Measurements from ENCODE around the gene TTYH3. TPM values are rescaled to one million over a fixed set of nuclear protein-coding genes. Genes with fewer than 3 reads are reported as not detected.

Gene TTYH3
- total and polyA plus RNA-seq, 2 donors (not counting 1 experiment from before 2014, with no cell fraction given) = 17.4 to 19.7 TPM

DNA sequence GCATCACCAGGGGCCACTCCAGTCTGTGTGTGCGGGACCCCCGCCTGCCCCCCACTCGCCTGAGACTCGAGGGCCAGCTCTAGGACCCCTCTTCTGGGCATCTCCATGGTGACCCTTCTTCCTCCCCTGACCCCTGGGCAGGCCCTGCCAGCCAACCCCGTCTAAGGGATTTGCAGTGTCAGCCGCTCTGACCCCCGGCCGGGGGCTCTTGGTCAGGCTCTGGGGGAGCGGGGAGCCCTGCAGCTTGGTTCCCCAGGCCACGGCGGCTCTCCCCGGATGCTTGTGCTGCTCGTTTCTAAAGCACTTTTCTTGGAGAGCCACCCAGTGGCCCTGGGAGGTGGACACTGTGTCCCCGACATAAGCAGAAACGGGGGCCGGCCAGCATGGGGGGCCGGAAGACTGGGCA, 5.3 kb downstream of the TTYH3 start:
- no peaks in the 10 kb centered on the region for H3K9me3 ChIP-seq (ENCODE audit: control insufficient read depth, insufficient read depth, low read depth, low read length)
- no peak overlapping the region for H2AFZ ChIP-seq (ENCODE audit: low read length)
- H3K27me3 ChIP-seq (ENCODE audit: control insufficient read depth, insufficient read depth, low read length) = no peaks in the 10 kb centered on the region
- H3K4me3 ChIP-seq (replicated peaks in 1 of 4; ENCODE audit: control extremely low read depth in 1 of 4, insufficient read depth in 1 of 4, low read depth in 3 of 4, low read length in 4 of 4) = no peak overlapping the region
- H3K4me2 ChIP-seq (ENCODE audit: extremely low read depth, insufficient read depth, low read length) = no peak overlapping the region
- peaks cover 85% of the 10 kb centered on the region for H3K79me2 ChIP-seq (ENCODE audit: control insufficient read depth, insufficient read depth, low read length)
- peaks cover 65% of the 10 kb centered on the region for H3K4me1 ChIP-seq (ENCODE audit: control insufficient read depth, extremely low read depth, insufficient read depth, low read length)
- no peak overlapping the region for H3K27ac ChIP-seq (ENCODE audit: insufficient read depth, low read length)
- H3K36me3 ChIP-seq (ENCODE audit: control insufficient read depth, insufficient read depth, low read length) = peaks cover 14% of the 10 kb centered on the region
- H3K9ac ChIP-seq (ENCODE audit: insufficient read depth, low read length) = peak overlapping the region; percentile 7
- TF ChIP-seq, protein P1, sequence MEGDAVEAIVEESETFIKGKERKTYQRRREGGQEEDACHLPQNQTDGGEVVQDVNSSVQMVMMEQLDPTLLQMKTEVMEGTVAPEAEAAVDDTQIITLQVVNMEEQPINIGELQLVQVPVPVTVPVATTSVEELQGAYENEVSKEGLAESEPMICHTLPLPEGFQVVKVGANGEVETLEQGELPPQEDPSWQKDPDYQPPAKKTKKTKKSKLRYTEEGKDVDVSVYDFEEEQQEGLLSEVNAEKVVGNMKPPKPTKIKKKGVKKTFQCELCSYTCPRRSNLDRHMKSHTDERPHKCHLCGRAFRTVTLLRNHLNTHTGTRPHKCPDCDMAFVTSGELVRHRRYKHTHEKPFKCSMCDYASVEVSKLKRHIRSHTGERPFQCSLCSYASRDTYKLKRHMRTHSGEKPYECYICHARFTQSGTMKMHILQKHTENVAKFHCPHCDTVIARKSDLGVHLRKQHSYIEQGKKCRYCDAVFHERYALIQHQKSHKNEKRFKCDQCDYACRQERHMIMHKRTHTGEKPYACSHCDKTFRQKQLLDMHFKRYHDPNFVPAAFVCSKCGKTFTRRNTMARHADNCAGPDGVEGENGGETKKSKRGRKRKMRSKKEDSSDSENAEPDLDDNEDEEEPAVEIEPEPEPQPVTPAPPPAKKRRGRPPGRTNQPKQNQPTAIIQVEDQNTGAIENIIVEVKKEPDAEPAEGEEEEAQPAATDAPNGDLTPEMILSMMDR (conservative IDR thresholded peaks at IDR 0.05 in 1 of 2, IDR thresholded peaks at IDR 0.05 in 1 of 2; ENCODE audit: low read depth in 1 of 2, low read length in 2 of 2) = no peak
- H4K20me1 ChIP-seq (ENCODE audit: control insufficient read depth, extremely low read depth, insufficient read depth, low read length) = no peaks in the 10 kb centered on the region
- DNase-seq (ENCODE audit: low read depth in 2 of 2) = no peak

- Histone ChIP-seq H4K20me1 (ENCODE audit: control insufficient read depth, extremely low read depth, insufficient read depth, low read length) (no peaks in the 10 kb centered on the region), H3K27me3 (ENCODE audit: control insufficient read depth, insufficient read depth, low read length) (no peaks in the 10 kb centered on the region), H3K27ac (ENCODE audit: insufficient read depth, low read length) (peak overlapping the region; percentile 93), H3K36me3 (ENCODE audit: control insufficient read depth, insufficient read depth, low read length) (peaks cover 14% of the 10 kb centered on the region), H3K4me2 (ENCODE audit: extremely low read depth, insufficient read depth, low read length) (peak overlapping the region; percentile 83), H3K9ac (ENCODE audit: insufficient read depth, low read length) (peak overlapping the region; percentile 51), H3K79me2 (ENCODE audit: control insufficient read depth, insufficient read depth, low read length) (peaks cover 79% of the 10 kb centered on the region), H3K4me3 (replicated peaks in 1 of 4; ENCODE audit: control extremely low read depth in 1 of 4, insufficient read depth in 1 of 4, low read depth in 3 of 4, low read length in 4 of 4) (no peak overlapping the region), H3K4me1 (ENCODE audit: control insufficient read depth, extremely low read depth, insufficient read depth, low read length) (peaks cover 65% of the 10 kb centered on the region), H2AFZ (ENCODE audit: low read length) (no peak overlapping the region), H3K9me3 (ENCODE audit: control insufficient read depth, insufficient read depth, low read depth, low read length) (no peaks in the 10 kb centered on the region)
- no peak for DNase-seq (ENCODE audit: low read depth in 2 of 2)
- TF ChIP-seq, protein P1 (conservative IDR thresholded peaks at IDR 0.05 in 1 of 2, IDR thresholded peaks at IDR 0.05 in 1 of 2; ENCODE audit: low read depth in 1 of 2, low read length in 2 of 2) = no peak
- TF ChIP-seq EZH2 (IDR thresholded peaks at IDR 0.05; ENCODE audit: low read length, missing control alignments) = no peak
Observed at GRCh38 chr7:2637505-2638223, 5.9 kb downstream of the TTYH3 start.

GRCh38 chr7:2638224-2638991, 6.6 kb downstream of the TTYH3 start:
- Histone ChIP-seq H3K9me3 (ENCODE audit: control insufficient read depth, insufficient read depth, low read depth, low read length) (no peaks in the 10 kb centered on the region), H3K36me3 (ENCODE audit: control insufficient read depth, insufficient read depth, low read length) (peaks cover 14% of the 10 kb centered on the region), H3K4me3 (replicated peaks in 1 of 4; ENCODE audit: control extremely low read depth in 1 of 4, insufficient read depth in 1 of 4, low read depth in 3 of 4, low read length in 4 of 4) (peak overlapping the region in 1 of 4 experiments; percentile 17), H3K4me2 (ENCODE audit: extremely low read depth, insufficient read depth, low read length) (peak overlapping the region; percentile 83), H3K79me2 (ENCODE audit: control insufficient read depth, insufficient read depth, low read length) (peaks cover 72% of the 10 kb centered on the region), H3K27me3 (ENCODE audit: control insufficient read depth, insufficient read depth, low read length) (no peaks in the 10 kb centered on the region), H3K27ac (ENCODE audit: insufficient read depth, low read length) (peak overlapping the region; percentile 93), H2AFZ (ENCODE audit: low read length) (no peak overlapping the region), H3K4me1 (ENCODE audit: control insufficient read depth, extremely low read depth, insufficient read depth, low read length) (peaks cover 63% of the 10 kb centered on the region), H3K9ac (ENCODE audit: insufficient read depth, low read length) (peak overlapping the region; percentile 51), H4K20me1 (ENCODE audit: control insufficient read depth, extremely low read depth, insufficient read depth, low read length) (no peaks in the 10 kb centered on the region)
- no peak for TF ChIP-seq EZH2 (IDR thresholded peaks at IDR 0.05; ENCODE audit: low read length, missing control alignments)
- TF ChIP-seq, protein P1 (conservative IDR thresholded peaks at IDR 0.05 in 1 of 2, IDR thresholded peaks at IDR 0.05 in 1 of 2; ENCODE audit: low read depth in 1 of 2, low read length in 2 of 2) = no peak
- peak; percentile 44 to 77 for DNase-seq (ENCODE audit: low read depth in 2 of 2)

Measured in fibroblast of lung (primary cell).